Measurements from ENCODE around the gene STK39.

DNA sequence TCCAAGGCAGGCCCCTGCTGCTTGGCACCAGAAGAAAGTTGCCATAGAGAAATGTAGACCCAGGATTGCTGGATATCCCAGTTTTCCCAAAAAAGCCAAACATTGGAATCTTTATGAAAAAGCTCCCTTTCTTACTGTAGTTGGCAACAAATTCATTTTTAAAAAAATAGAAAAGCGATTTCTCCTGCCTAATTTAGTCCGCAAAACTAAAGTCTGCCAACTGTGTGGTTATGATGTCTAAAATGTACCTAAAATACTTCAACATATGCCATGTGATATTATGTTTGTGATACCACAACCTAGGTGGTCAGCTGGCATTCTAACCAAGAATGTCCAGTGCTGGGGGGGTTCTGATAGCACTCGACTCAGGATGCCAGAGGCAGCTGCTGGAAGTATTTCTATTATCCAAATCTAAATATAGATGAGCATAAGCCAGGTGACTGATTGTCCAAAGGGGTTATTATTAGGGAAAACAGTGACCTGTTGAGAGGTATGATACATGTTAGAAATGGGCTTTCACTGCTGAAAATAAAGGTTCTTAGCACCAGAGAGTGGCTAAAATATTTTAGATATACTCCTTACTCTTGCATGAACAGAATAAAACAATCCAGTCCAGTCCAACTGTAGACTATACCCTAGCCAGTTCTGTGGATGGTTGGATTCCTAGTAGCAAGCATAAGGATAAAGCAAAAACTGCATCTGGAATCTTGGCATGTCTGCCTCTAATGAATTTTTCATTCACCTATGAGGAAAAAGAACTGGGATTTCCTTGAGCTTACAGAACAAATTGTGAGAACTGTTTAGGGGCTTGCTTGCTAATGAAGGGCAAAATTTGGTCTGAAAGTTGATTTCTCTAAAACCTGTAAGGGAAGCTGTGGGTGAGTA, 101.7 kb downstream of the STK39 start:
- TF ChIP-seq, protein P1, sequence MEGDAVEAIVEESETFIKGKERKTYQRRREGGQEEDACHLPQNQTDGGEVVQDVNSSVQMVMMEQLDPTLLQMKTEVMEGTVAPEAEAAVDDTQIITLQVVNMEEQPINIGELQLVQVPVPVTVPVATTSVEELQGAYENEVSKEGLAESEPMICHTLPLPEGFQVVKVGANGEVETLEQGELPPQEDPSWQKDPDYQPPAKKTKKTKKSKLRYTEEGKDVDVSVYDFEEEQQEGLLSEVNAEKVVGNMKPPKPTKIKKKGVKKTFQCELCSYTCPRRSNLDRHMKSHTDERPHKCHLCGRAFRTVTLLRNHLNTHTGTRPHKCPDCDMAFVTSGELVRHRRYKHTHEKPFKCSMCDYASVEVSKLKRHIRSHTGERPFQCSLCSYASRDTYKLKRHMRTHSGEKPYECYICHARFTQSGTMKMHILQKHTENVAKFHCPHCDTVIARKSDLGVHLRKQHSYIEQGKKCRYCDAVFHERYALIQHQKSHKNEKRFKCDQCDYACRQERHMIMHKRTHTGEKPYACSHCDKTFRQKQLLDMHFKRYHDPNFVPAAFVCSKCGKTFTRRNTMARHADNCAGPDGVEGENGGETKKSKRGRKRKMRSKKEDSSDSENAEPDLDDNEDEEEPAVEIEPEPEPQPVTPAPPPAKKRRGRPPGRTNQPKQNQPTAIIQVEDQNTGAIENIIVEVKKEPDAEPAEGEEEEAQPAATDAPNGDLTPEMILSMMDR (IDR thresholded peaks at IDR 0.05; ENCODE audit: low read depth, low read length, poor library complexity, severe bottlenecking): no peak
- TF ChIP-seq EZH2phosphoT487 (IDR thresholded peaks at IDR 0.05; ENCODE audit: borderline replicate concordance, low read length): no peak
